ENCODE measurements around the gene GET3. TPM values are rescaled to one million over a fixed set of nuclear protein-coding genes. Genes with fewer than 3 reads are reported as not detected.
A peak's percentile ranks its signal among the peaks of the same experiment; 100 is the strongest.

GET3 gene
- total and polyA plus RNA-seq, 2 of the 13 experiments (the other 11 are each of a cell fraction or from before 2014, with no cell fraction given) = 57.7 to 59.4 TPM

- TF ChIP-seq ZNF639 (CRISPR knock-in tag; conservative IDR thresholded peaks at IDR 0.05) (0 out of 2 replicates have a peak, but pooled peaks have one; percentile 29), NCOR1 (IDR thresholded peaks at IDR 0.05; ENCODE audit: borderline replicate concordance, low read length) (no peak), SNAPC4 (CRISPR knock-in tag; IDR thresholded peaks at IDR 0.05) (peak; percentile 71; the same call in 1 of the 2 replicates), AHDC1 (CRISPR knock-in tag; IDR thresholded peaks at IDR 0.05; ENCODE audit: borderline replicate concordance) (no peak), KLF12 (CRISPR knock-in tag; IDR thresholded peaks at IDR 0.05; ENCODE audit: borderline replicate concordance) (no peak; the same call in 1 of the 2 replicates), HIC2 (CRISPR knock-in tag; IDR thresholded peaks at IDR 0.05; ENCODE audit: low read depth) (peak; percentile 41; the same call in 1 of the 2 replicates), TBL1XR1 (IDR thresholded peaks at IDR 0.05; ENCODE audit: borderline replicate concordance, low read length, partially characterized antibody) (no peak), HMGA1 (CRISPR knock-in tag; conservative IDR thresholded peaks at IDR 0.05) (no peak), HIVEP1 (CRISPR knock-in tag; IDR thresholded peaks at IDR 0.05) (peak; percentile 66; the same call in 1 of the 2 replicates), ZBTB42 (CRISPR knock-in tag; IDR thresholded peaks at IDR 0.05) (no peak), ZBTB37 (CRISPR knock-in tag; IDR thresholded peaks at IDR 0.05) (no peak)
These were observed 40.6 kb upstream of the GET3 start, which contains the start of gene FBXW9 (continued) for GRCh38 chr19:12696366-12697335.

Measured in HepG2 (cell line).